HG02973 (cell line): ENCODE measurements around the gene ADGRF3.
"Not testable (repeated sequence)": the region's sequence is repeated elsewhere in the genome, so short reads cannot be mapped to it uniquely, and the experiment has no call there.

Experiments used
- ATAC-seq: cut with Tn5 transposase; IDR thresholded peaks from one replicate; pipeline ENCODE4 v1.9.1; 2021; ENCODE audit warnings: moderate library complexity; ENCODE audit not compliant: unreplicated experiment

ADGRF3 gene

GRCh38 chr2:26283606-26284005, 63.0 kb downstream of the ADGRF3 start:
- ATAC-seq = no peak

GRCh38 chr2:26281226-26281625, 65.4 kb downstream of the ADGRF3 start:
- ATAC-seq = no peak

GRCh38 chr2:26279886-26280285, 66.7 kb downstream of the ADGRF3 start:
- ATAC-seq = no peak

DNA sequence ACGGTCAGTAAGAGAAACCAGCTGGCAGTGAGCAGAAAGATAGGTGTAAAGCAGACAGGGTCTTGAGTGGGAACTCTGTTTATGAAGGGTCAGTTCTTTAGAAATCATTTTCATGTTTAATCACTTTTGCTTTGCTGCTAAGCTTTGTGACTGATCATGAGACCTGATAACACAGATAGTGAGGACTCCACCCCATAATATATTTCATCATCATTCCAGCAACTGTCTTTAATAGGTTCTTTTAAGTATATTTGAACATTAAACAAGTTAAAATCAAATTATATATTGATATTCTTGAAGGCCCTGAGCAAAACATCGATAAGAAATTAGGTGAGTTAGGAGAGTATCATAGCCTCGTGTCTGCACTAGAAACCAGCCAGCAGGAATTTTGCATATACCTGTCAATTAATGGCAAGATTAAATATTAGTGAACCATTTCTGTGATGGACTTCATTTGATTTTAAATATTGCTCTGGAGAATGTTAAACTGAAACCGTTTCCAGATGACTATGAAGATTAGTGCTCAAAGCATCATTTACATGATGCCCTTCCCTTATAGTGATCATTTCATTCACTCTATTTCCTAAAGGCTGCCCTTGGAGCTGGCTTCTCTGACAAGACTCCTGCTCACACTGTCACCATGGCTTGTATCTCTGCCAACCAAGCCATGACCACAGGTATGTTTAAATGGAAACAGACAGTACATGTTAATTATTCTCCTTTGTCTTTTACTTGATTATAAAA, 69.9 kb downstream of the ADGRF3 start:
- no peak for ATAC-seq

DNA sequence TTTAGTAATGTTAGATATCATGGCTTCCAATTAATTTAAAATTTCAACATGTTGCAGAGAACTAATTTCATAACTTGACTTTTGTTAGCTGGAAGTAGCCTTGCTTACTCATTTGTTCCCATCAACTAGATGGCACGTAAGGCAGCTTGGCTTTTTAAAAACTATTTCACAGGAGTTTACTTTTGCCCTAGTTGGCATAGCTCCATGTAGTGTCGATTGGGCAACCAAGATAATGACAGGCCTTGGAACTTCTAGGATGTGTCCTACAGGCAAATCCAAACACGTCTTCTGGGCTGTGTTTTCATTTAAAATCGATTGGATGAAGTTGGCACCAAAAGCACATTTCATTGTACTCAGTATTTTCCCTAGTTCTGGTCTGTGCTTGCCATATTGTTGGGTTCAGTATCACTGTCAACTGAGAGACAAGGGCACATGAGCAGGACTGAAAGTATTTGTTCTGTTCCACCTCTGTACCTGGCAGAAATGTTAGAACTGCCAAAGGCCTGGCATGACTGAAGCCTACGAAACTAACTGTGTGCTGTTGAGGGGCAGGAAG, 72.5 kb downstream of the ADGRF3 start:
- ATAC-seq = no peak

DNA sequence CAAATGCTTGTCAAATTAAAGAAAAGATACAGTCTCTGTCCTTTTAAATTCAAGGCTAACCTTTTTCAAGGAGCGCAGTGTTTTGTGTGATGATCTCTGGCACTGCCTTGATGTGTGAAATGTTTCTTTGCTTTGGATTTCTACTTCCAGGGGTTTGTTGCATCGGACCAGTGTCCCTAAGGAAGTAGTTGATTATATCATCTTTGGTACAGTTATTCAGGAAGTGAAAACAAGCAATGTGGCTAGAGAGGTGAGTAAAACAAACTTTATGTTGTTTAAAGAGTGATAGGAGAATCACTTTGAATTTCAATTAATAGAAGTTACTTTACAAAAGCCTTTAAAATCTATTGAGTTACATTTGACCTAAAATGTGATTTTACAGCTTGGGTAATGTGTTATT, 73.1 kb downstream of the ADGRF3 start:
- ATAC-seq = no peak

GRCh38 chr2:26270373-26270772, 76.2 kb downstream of the ADGRF3 start:
- ATAC-seq = no peak

DNA sequence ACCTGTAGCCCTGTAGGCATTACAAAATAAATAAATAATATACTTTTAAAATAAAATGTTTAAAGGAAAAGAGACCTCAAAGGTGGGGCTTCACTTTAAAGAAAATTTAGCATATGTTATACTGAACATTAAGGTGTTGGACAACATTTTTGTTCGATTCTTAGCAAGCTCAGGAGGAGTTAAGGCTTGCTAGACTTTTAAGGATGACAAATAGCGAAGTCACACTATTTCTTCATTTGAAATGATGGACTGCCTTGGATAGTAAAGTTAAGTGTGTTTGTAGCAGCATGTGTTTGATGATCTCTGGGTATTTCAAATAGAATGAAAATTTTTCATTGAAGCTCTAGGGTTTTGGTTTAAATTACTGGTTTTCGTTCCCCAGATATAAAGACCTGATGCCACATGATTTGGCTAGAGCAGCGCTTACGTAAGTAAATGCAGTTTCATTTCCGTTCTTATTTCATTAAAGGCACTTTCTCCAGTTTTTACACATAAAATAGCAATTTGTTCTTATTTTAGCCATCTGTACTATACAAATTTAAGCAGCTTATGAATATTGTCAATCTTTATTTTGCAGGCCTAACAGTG, 76.9 kb downstream of the ADGRF3 start:
- ATAC-seq = no peak

DNA sequence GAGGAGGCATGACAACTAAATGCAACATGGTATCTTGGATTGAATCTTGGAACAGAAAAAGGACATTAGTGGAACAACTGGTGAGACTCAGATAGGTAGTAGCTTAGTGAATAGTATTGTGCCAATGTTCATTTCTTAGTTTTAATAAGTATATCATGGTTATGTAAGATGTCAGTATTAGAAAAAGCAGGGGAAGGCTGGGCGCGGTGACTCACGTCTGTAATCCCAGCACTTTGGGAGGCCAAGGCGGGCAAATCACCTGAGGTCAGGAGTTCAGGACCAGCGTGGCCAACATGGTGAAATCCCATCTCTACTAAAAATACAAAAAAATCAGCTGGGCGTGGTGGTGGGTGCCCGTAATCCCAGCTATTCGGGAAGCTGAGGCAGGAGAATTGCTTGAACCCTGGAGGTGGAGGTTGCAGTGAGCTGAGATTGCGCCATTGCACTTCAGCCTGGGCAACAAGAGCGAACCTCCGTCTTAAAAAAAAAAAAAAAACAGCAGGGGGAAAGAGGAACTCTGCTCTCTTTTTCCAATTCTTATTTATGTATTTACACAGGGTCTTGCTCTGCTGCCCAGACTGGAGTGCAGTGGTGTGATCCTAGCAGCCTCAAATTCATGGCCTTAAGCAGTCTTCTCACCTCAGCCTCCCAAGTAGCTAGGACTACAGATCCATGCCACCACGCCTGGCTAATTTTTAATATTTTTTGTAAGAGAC, 77.8 kb downstream of the ADGRF3 start:
- not testable (repeated sequence) for ATAC-seq

DNA sequence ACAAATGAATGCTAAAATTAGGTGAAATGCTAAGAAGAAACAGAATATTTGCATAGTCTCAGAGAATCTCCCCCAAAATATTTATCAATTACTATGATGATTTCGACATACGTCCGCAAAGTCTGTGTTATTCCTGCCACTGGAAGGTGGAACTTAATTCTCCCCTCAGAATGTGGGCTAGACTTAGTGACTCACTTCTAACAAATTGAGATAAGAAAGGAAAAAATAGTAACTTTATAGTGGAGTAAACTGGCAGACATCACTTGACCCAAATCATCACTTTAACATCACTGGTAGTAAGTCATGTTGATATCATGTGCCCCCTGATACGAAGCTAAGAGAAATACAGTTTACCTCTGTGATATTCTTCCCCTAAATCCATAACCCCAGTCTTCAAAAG, 78.4 kb downstream of the ADGRF3 start:
- ATAC-seq = no peak

DNA sequence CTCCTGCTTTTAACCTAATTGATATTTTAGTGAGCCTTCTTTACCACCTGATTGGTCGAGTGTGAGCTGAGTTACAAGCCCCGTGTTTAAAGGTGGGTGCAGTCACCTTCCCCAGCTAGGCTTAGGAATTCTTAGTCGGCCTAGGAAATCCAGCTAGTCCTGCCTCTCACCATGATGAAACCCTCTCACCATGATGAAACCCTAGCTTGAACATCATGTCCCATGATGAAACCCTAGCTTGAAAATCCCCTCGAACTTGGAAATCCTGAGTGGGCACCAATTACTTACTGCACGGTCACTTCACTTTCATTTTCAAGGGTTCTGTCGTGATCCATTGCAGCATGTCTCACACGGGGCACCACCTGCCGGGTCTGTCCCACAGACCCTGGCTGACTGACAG, 87.8 kb downstream of the ADGRF3 start:
- not testable (repeated sequence) for ATAC-seq
